Activated T-cell treated with anti-CD3 and anti-CD28 coated beads, Interleukin-2, amount 50 U/mL, for 24 hours (primary cell): ENCODE measurements around the gene SKA1.
"Not testable (repeated sequence)": the region's sequence is repeated elsewhere in the genome, so short reads cannot be mapped to it uniquely, and the experiment has no call there.

ENCODE experiments used
- DNase-seq: peaks from one replicate; pipeline ENCODE4 v3.0.0-alpha.2; 2020
- H3K27ac Mint-ChIP-seq: 2 replicates; pipeline ENCODE4 v1.8.0; 2020; ENCODE audit warnings: mild to moderate bottlenecking, mixed read lengths
- H3K27me3 Mint-ChIP-seq: 2 replicates; pipeline ENCODE4 v1.8.0; 2020; ENCODE audit warnings: mixed read lengths
- H3K36me3 Mint-ChIP-seq: 2 replicates; pipeline ENCODE4 v1.8.0; 2020; ENCODE audit warnings: low read depth, mixed read lengths
- H3K4me1 Mint-ChIP-seq: 2 replicates; pipeline ENCODE4 v1.8.0; 2020; ENCODE audit warnings: low read depth, mixed read lengths
- H3K4me3 Mint-ChIP-seq: 2 replicates; pipeline ENCODE4 v1.8.0; 2020; ENCODE audit warnings: mild to moderate bottlenecking, moderate library complexity, mixed read lengths
- H3K9me3 Mint-ChIP-seq: 2 replicates; pipeline ENCODE4 v1.8.0; 2020; ENCODE audit warnings: mixed read lengths

The SKA1 gene

GRCh38 chr18:50404752-50405581 lies 30.1 kb downstream of the SKA1 start:
- not testable (repeated sequence) for H3K36me3 Mint-ChIP-seq, H3K9me3 Mint-ChIP-seq, DNase-seq, H3K4me3 Mint-ChIP-seq, H3K4me1 Mint-ChIP-seq, H3K27ac Mint-ChIP-seq
- H3K27me3 Mint-ChIP-seq: peaks cover 77% of the 10 kb centered on the region

DNA sequence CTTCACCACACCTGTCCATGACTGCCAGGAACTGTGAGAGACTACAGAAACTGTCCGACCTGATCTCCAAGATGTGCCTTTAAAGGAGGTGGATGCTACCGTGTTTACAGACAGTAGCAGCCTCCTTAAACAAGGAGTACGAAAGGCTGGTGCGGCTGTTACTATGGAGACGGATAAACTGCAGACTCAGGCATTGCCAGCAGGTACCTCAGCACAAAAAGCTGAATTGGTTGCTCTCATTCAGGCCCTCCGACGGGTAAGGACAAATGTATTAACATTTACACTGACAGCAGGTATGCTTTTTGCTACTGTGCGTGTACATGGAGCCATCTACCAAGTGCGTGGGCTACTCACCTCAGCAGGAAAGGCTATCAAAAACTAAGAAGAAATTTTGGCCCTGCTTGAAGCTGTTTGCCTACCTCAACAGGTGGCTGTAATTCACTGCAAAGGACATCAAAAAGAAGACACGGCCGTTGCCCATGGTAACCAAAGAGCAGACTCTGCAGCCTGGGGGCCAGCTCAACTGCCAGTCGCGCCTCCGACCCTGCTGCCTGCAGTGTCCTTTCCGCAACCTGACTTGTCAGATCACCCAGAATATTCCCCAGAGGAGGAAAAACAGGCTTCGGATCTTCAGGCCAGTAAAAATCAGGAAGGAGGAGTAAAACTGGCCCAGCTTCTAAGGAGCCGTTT lies 30.9 kb downstream of the SKA1 start:
- Mint-ChIP-seq H3K4me3 (no peak overlapping the region), H3K9me3 (no peaks in the 10 kb centered on the region), H3K4me1 (no peaks in the 10 kb centered on the region), H3K27ac (no peak overlapping the region), H3K36me3 (no peaks in the 10 kb centered on the region), H3K27me3 (peaks cover 77% of the 10 kb centered on the region)
- DNase-seq: no peak

GRCh38 chr18:50409236-50409635 lies 34.4 kb downstream of the SKA1 start:
- Mint-ChIP-seq H3K27me3 (peaks cover 56% of the 10 kb centered on the region), H3K4me1 (no peaks in the 10 kb centered on the region), H3K4me3 (no peak overlapping the region), H3K9me3 (no peaks in the 10 kb centered on the region), H3K36me3 (no peaks in the 10 kb centered on the region), H3K27ac (no peak overlapping the region)
- DNase-seq: no peak

- Mint-ChIP-seq H3K9me3 (no peaks in the 10 kb centered on the region), H3K36me3 (no peaks in the 10 kb centered on the region), H3K27ac (no peak overlapping the region), H3K4me3 (no peak overlapping the region), H3K27me3 (peaks cover 49% of the 10 kb centered on the region), H3K4me1 (no peaks in the 10 kb centered on the region)
- no peak for DNase-seq
Measured at GRCh38 chr18:50410008-50410407, 35.2 kb downstream of the SKA1 start.

DNA sequence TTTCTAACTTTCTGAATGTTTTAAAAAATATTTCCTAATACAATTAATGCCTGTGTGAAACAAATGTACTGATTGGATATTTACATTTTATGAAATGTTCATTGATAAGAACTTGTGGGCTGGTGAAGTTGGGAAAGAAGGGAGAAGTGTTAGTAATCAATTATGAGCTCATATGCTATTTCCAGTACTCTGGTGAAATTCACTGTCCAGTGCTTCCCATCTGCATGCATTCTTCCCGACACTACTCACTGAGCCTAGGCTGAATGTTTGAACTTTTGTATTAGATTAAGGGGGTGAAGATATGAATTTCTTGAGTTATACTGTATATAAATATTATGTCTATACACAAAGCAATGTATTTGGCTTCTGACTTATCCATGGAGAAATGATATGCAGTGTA lies 36.0 kb downstream of the SKA1 start:
- Mint-ChIP-seq H3K4me1 (no peaks in the 10 kb centered on the region), H3K36me3 (no peaks in the 10 kb centered on the region), H3K9me3 (no peaks in the 10 kb centered on the region), H3K27me3 (peaks cover 44% of the 10 kb centered on the region), H3K27ac (no peak overlapping the region), H3K4me3 (no peak overlapping the region)
- DNase-seq: no peak

- not testable (repeated sequence) for H3K36me3 Mint-ChIP-seq, H3K9me3 Mint-ChIP-seq, H3K4me3 Mint-ChIP-seq, H3K27ac Mint-ChIP-seq, H3K4me1 Mint-ChIP-seq, DNase-seq
- H3K27me3 Mint-ChIP-seq: peaks cover 19% of the 10 kb centered on the region
Measured at GRCh38 chr18:50416832-50417231, 42.0 kb downstream of the SKA1 start.

DNA sequence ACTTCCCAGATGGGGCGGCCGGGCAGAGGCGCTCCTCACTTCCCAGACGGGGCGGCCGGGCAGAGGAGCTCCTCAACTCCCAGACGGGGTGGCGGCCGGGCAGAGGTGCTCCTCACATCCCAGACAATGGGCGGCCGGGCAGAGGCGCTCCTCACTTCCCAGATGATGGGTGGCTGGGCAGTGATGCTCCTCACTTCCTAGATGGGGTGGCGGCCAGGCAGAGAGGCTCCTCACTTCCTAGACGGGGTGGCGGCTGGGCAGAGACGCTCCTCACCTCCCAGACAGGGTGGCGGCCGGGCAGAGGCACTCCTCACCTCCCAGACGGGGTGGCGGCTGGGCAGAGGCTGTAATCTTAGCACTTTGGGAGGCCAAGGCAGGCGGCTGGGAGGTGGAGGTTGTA lies 42.9 kb downstream of the SKA1 start:
- H3K9me3 Mint-ChIP-seq, H3K27ac Mint-ChIP-seq, H3K4me3 Mint-ChIP-seq, H3K4me1 Mint-ChIP-seq, H3K36me3 Mint-ChIP-seq, DNase-seq: not testable (repeated sequence)
- H3K27me3 Mint-ChIP-seq: peaks cover 19% of the 10 kb centered on the region

DNA sequence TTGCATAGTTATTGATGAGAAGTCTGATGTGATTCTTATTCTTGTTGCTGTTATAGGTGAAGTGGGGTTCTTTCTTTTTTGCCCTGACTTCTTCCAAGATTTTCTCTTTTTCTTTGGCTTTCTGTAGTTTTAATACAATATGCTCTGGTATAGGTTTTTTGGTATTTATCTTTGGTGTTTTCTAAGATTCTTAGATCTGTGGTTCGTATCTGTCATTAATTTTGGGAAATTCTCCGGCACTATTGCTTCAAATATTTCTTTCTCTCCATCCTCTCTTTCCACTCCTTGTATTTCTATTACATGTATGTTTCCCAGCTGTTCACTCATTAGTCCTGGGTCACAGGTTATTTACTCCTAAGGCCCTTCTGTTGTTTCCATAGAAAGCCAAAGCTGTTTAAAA lies 43.8 kb downstream of the SKA1 start:
- Mint-ChIP-seq H3K27me3 (peaks cover 17% of the 10 kb centered on the region), H3K4me1 (no peaks in the 10 kb centered on the region), H3K9me3 (peaks cover 5% of the 10 kb centered on the region), H3K36me3 (no peaks in the 10 kb centered on the region), H3K27ac (no peak overlapping the region), H3K4me3 (no peak overlapping the region)
- no peak for DNase-seq

GRCh38 chr18:50422286-50422898 lies 47.5 kb downstream of the SKA1 start:
- Mint-ChIP-seq H3K4me1 (no peaks in the 10 kb centered on the region), H3K27me3 (peaks cover 14% of the 10 kb centered on the region), H3K9me3 (peaks cover 7% of the 10 kb centered on the region), H3K27ac (no peak overlapping the region), H3K4me3 (no peak overlapping the region), H3K36me3 (no peaks in the 10 kb centered on the region)
- no peak for DNase-seq

DNA sequence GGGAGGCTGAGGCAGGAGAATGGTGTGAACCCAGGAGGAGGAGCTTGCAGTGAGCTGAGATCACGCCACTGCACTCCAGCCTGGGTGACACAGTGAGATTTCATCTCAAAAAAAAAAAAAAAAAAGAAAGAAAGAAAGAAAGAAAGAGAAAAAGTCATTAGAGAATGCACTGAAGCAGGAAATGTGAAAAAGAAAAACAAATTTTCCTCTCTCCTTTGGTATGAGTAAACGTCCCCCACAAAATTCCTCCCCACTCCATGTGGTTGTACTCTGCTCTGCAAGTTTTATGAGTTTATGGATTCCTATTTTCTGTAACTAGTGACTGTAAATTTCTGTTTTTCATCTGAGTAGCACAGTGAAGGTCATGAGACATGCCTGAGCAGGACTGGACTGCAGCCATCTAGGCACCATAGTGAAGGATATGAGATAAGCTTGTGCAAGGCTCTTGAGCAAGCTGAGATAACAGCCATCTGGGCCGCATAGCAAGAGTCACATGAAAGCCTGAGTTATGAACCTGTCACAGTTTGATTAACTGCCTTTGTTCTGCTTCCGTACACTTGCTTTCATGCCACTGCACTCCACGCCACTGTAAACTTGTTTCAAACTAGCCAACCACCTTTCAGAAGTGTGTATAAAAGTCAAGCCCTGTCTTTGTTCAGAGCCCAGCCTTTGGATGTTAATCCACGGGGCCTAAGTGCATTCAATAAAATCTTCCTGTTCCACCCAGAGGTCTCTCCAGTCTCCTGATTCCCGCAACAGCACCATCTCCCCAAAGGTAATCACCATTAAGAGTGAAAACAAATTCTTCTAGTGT lies 50.2 kb downstream of the SKA1 start:
- Mint-ChIP-seq H3K27ac (no peak overlapping the region), H3K4me1 (no peaks in the 10 kb centered on the region), H3K27me3 (peaks cover 23% of the 10 kb centered on the region), H3K9me3 (peaks cover 2% of the 10 kb centered on the region), H3K36me3 (no peaks in the 10 kb centered on the region), H3K4me3 (no peak overlapping the region)
- DNase-seq: no peak

- H3K4me1 Mint-ChIP-seq: no peaks in the 10 kb centered on the region
- H3K27ac Mint-ChIP-seq: no peak overlapping the region
- peaks cover 17% of the 10 kb centered on the region for H3K27me3 Mint-ChIP-seq
- H3K9me3 Mint-ChIP-seq: peaks cover 2% of the 10 kb centered on the region
- H3K36me3 Mint-ChIP-seq: no peaks in the 10 kb centered on the region
- no peak overlapping the region for H3K4me3 Mint-ChIP-seq
- DNase-seq: no peak
Measured at GRCh38 chr18:50427896-50428295, 53.0 kb downstream of the SKA1 start.

DNA sequence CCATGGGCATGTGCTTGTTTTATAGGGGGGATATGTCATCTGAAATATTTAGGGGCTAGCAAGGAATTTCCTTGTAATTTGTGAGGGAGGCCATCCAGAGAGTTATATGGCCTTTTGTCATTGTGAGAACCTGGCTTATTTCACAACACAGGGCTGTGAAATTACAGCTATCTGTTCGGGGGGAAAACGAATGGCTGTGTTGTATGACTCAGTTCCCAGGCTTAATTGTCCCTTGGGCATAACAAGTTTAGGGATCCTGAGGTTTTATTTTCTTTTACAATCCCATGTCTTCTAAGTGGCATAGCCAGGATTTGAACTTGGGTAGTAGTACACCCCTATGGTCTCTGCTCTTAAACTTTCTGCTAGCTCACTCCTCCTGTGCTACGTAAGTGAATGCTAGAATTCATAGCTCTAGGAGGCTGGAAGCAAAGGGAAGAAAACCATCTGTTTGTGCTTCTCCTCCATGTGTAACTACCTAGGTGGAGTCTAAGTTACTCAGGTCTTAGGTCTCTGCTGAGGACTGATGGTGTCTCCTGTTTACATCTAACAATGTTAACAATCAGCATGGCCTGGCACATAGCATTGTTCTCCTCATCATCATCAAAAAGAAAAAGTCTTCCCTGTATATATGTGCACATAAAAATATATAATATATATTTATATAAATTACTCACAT lies 53.8 kb downstream of the SKA1 start:
- Mint-ChIP-seq H3K4me3 (no peak overlapping the region), H3K4me1 (no peaks in the 10 kb centered on the region), H3K27me3 (peaks cover 15% of the 10 kb centered on the region), H3K9me3 (peaks cover 2% of the 10 kb centered on the region), H3K36me3 (no peaks in the 10 kb centered on the region), H3K27ac (no peak overlapping the region)
- no peak for DNase-seq

- H3K27ac Mint-ChIP-seq: no peak overlapping the region
- peaks cover 2% of the 10 kb centered on the region for H3K9me3 Mint-ChIP-seq
Measured at GRCh38 chr18:50429207-50429948, 54.5 kb downstream of the SKA1 start.

More at GRCh38 chr18:50429207-50429948, 54.5 kb downstream of the SKA1 start:
- no peaks in the 10 kb centered on the region for H3K36me3 Mint-ChIP-seq
- H3K27me3 Mint-ChIP-seq: peaks cover 15% of the 10 kb centered on the region
- DNase-seq: no peak
- no peaks in the 10 kb centered on the region for H3K4me1 Mint-ChIP-seq
- H3K4me3 Mint-ChIP-seq: no peak overlapping the region
